H1 (cell line): ENCODE measurements around the gene PGM3. TPM values are rescaled to one million over a fixed set of nuclear protein-coding genes. Genes with fewer than 3 reads are reported as not detected.

Source experiments
- GTF2F1 ChIP-seq: IDR thresholded peaks from 2 replicates; pipeline ENCODE4 v1.6.1; 2012; ENCODE audit warnings: low read depth, low read length, improper control_type of control experiment, borderline replicate concordance
- polyA plus RNA-seq, 7 experiments: library from polyadenylated mRNA; depleted of rRNA in 3 of 7; stranded (reverse) in 5 of 7; unstranded in 2 of 7; fragments of >200 nt in 5 of 7; fragments of 200-250 nt in 2 of 7; gene quantifications; 1 replicate in 5 of 7; 2 replicates in 1 of 7; 4 replicates in 1 of 7; pipeline versions ENCODE4 v1.2.1 to v1.2.3, GENCODE V29; 2011 to 2013; ENCODE audit warnings: missing spikeins in 2 of 7, mixed read lengths in 2 of 7
- total RNA-seq: library from RNA; stranded (reverse); fragmentation: NEBNext Ultra II Directional; extraction: Animal tissue kit (Norgen Biotek cat#: 25700); gene quantifications from 2 replicates; pipeline ENCODE4 v1.2.1, GENCODE V29; 2021

The PGM3 gene
- total and polyA plus RNA-seq, 2 of the 8 experiments (the other 6 are each of a cell fraction or from before 2014, with no cell fraction given) = 14.5 to 60.5 TPM

- TF ChIP-seq GTF2F1 = no peak
Measured at GRCh38 chr6:83183082-83183828, 9.8 kb downstream of the PGM3 start (continued).
